Spleen (tissue), 11 donors: ENCODE data around the gene POLD2. TPM values are rescaled to one million over a fixed set of nuclear protein-coding genes. Genes with fewer than 3 reads are reported as not detected.
A peak's percentile ranks its signal among the peaks of the same experiment; 100 is the strongest.

Experiments used
- DNase-seq: peaks from one replicate; pipeline ENCODE4 v3.0.0-alpha.2; 2020
- H3K27ac ChIP-seq, 8 donors: fragments of 200-600 bp; sonication (generic) in 7 of 8; 1 replicate in 4 of 8; 2 replicates in 4 of 8; pipeline versions ENCODE4 v1.5.0 to v1.8.0; 2016 to 2021; ENCODE audit warnings: inconsistent platforms in 4 of 8, mild to moderate bottlenecking in 4 of 8, moderate library complexity in 1 of 8
- H3K27me3 ChIP-seq, 7 donors: fragments of 200-600 bp; sonication (generic) in 6 of 7; replicated peaks in 1 of 7; 1 replicate in 4 of 7; 2 replicates in 3 of 7; pipeline versions ENCODE4 v1.5.0 to v1.8.0; 2016 to 2021; ENCODE audit warnings: inconsistent platforms in 3 of 7, mild to moderate bottlenecking in 1 of 7
- H3K36me3 ChIP-seq, 6 donors: fragments of 200-600 bp; sonication (generic) in 5 of 6; 1 replicate in 4 of 6; 2 replicates in 2 of 6; pipeline versions ENCODE4 v1.5.0 to v1.8.0; 2016 to 2021; ENCODE audit warnings: inconsistent platforms in 2 of 6
- H3K4me1 ChIP-seq, 6 donors: fragments of 200-600 bp; sonication (generic) in 5 of 6; 1 replicate in 3 of 6; 2 replicates in 3 of 6; pipeline versions ENCODE4 v1.5.0 to v1.8.0; 2016 to 2021; ENCODE audit warnings: inconsistent platforms in 3 of 6
- H3K4me3 ChIP-seq, 8 donors: fragments of 200-600 bp; sonication (generic) in 7 of 8; 1 replicate in 4 of 8; 2 replicates in 4 of 8; pipeline versions ENCODE4 v1.5.0 to v1.8.0; 2016 to 2021; ENCODE audit warnings: inconsistent platforms in 4 of 8, mild to moderate bottlenecking in 4 of 8, moderate library complexity in 2 of 8
- H3K9me3 ChIP-seq, 8 donors: fragments of 200-600 bp; sonication (generic) in 7 of 8; 1 replicate in 4 of 8; 2 replicates in 4 of 8; pipeline versions ENCODE4 v1.5.0 to v1.8.0; 2016 to 2021; ENCODE audit warnings: inconsistent platforms in 4 of 8
- CTCF ChIP-seq, 11 experiments: fragments of 200-600 bp in 7 of 11; fragments of 450-650 bp in 4 of 11; sonication (generic) in 4 of 11; IDR thresholded peaks in 8 of 11; conservative IDR thresholded peaks in 3 of 11; 1 replicate in 7 of 11; 2 replicates in 4 of 11; pipeline versions ENCODE4 v1.4.0 to v1.8.0; 2016 to 2021; ENCODE audit warnings: antibody characterized with exemption in 11 of 11, inconsistent platforms in 4 of 11, mild to moderate bottlenecking in 1 of 11
- POLR2A ChIP-seq, 3 donors: fragments of 450-650 bp; IDR thresholded peaks; one replicate each; pipeline ENCODE4 v1.5.1; 2017; ENCODE audit warnings: antibody characterized with exemption in 3 of 3, mild to moderate bottlenecking in 1 of 3
- POLR2AphosphoS5 ChIP-seq, 3 donors: sonication (generic); formaldehyde crosslinking; IDR thresholded peaks; one replicate each; pipeline ENCODE4 v1.5.1; 2017; ENCODE audit warnings: antibody characterized with exemption in 3 of 3
- WGBS, 5 donors: extraction: QIAGEN DNeasy Blood & Tissue Kit in 3 of 5; methylation state at CpG; one replicate each; pipeline versions ENCODE4 v1.1.5 to v1.1.7; 2013 to 2018; 5-methylcytosine and 5-hydroxymethylcytosine counted together
- intact Hi-C: fragments of 100-400 bp; cut with DNase I; formaldehyde crosslinking; loops from one replicate; pipeline ENCODE4 v1.15.0; 2023; ENCODE audit warnings: low total_unique reads
- polyA plus RNA-seq, 3 donors: library from polyadenylated mRNA; stranded (reverse); fragments of 200-250 nt; gene quantifications; one replicate each; pipeline ENCODE4 v1.2.1, GENCODE V29; 2013
- total RNA-seq, 7 donors: library from RNA; depleted of rRNA in 3 of 7; stranded (reverse); fragments of >200 nt in 3 of 7; fragmentation: NEBNext Ultra II Directional in 4 of 7; extraction: Animal tissue kit (Norgen Biotek cat#: 25700) in 4 of 7; gene quantifications; one replicate each; pipeline versions ENCODE4 v1.1.0 to v1.2.1, GENCODE V29; 2016 to 2021
- donor health status: healthy with polysubstance abuse.
- donor health status: DM: no; HTN: no; CAD: no; lungs with moderate emphysema.
- donor health status: DM: no; HTN: no; CAD: no.
- donor health status: Bipolar disorder and iron deficiency.
- donor health status: healthy.
- donor health status: DM: no; HTN: no; CAD: no.
- donor health status: DM: yes; HTN: yes; CAD: no.

The POLD2 gene
- total and polyA plus RNA-seq, 10 donors = 31.9 to 79.1 (median 49.3) TPM

- no peak for DNase-seq
- Histone ChIP-seq H3K9me3 (no peaks in the 10 kb centered on the region), H3K27me3 (no peaks in the 10 kb centered on the region), H3K36me3 (no peaks in the 10 kb centered on the region), H3K4me3 (no peak overlapping the region), H3K27ac (no peak overlapping the region), H3K4me1 (peaks cover 0 to 18% (median 4%) of the 10 kb centered on the region in 6 donors)
- intact Hi-C loops = no loop called here
- WGBS, 5 donors = 83 to 90% (median 89%) methylated on average over 18 to 22 of the region's 22 CpGs
- no peak for TF ChIP-seq CTCF (IDR thresholded peaks at IDR 0.05 in 8 of 11, conservative IDR thresholded peaks at IDR 0.05 in 3 of 11)
- TF ChIP-seq POLR2AphosphoS5 (IDR thresholded peaks at IDR 0.05) = no peak
- no peak for TF ChIP-seq POLR2A (IDR thresholded peaks at IDR 0.05)
Observed at GRCh38 chr7:44152971-44153947, 29.9 kb upstream of the POLD2 start.

- Histone ChIP-seq H3K4me3 (no peak overlapping the region), H3K36me3 (no peaks in the 10 kb centered on the region), H3K27me3 (no peaks in the 10 kb centered on the region), H3K4me1 (peaks cover 0 to 18% (median 4%) of the 10 kb centered on the region in 6 donors), H3K9me3 (no peaks in the 10 kb centered on the region), H3K27ac (no peak overlapping the region)
- intact Hi-C loops = no loop called here
- 87 to 95% (median 92%) methylated on average over 9 of the region's 9 CpGs for WGBS, 5 donors
- TF ChIP-seq CTCF (IDR thresholded peaks at IDR 0.05 in 8 of 11, conservative IDR thresholded peaks at IDR 0.05 in 3 of 11) = no peak
- no peak for TF ChIP-seq POLR2A (IDR thresholded peaks at IDR 0.05)
- TF ChIP-seq POLR2AphosphoS5 (IDR thresholded peaks at IDR 0.05) = no peak
- DNase-seq = no peak
Observed at GRCh38 chr7:44151956-44152355, 28.6 kb upstream of the POLD2 start.

GRCh38 chr7:44150966-44151941 lies 27.9 kb upstream of the POLD2 start:
- no peaks in the 10 kb centered on the region for H3K9me3 ChIP-seq
- H3K4me3 ChIP-seq = no peak overlapping the region
- WGBS, 5 donors = 85 to 91% (median 88%) methylated on average over 13 to 16 of the region's 16 CpGs
- H3K27ac ChIP-seq = peak overlapping the region in 1 of 8 donors; percentile 41
- peaks cover 0 to 22% (median 9%) of the 10 kb centered on the region in 6 donors for H3K4me1 ChIP-seq
- no peak for TF ChIP-seq CTCF (IDR thresholded peaks at IDR 0.05 in 8 of 11, conservative IDR thresholded peaks at IDR 0.05 in 3 of 11)
- TF ChIP-seq POLR2A (IDR thresholded peaks at IDR 0.05) = no peak
- TF ChIP-seq POLR2AphosphoS5 (IDR thresholded peaks at IDR 0.05) = no peak
- intact Hi-C loops = no loop called here
- H3K36me3 ChIP-seq = no peaks in the 10 kb centered on the region
- H3K27me3 ChIP-seq = peaks cover 0 to 7% (median 0%) of the 10 kb centered on the region in 7 donors
- no peak for DNase-seq
